Ammon's horn (tissue), 1 donor: Measurements from ENCODE around the gene RAB43.

Source experiments
- DNase-seq: peaks from one replicate; pipeline ENCODE4 v3.0.0-alpha.2; 2016; ENCODE audit warnings: low spot score

Gene RAB43

GRCh38 chr3:129038121-129038855 lies 83.3 kb downstream of the RAB43 start:
- no peak for DNase-seq
